IPS-NIHi7 (cell line): Measurements from ENCODE around the gene RGPD6.
"Not testable (repeated sequence)": the region's sequence is repeated elsewhere in the genome, so short reads cannot be mapped to it uniquely, and the experiment has no call there.

Experiments used
- DNase-seq: peaks from one replicate; pipeline ENCODE4 v3.0.0; 2012; ENCODE audit warnings: mixed read lengths; ENCODE audit errors: extremely low spot score

The RGPD6 gene

GRCh38 chr2:110576763-110577416 lies at the start of gene RGPD6:
Gene RGPD6 (minus strand): TSS chr2:110577222. CDS start chr2:110577024, 198 bp downstream.
- not testable (repeated sequence) for DNase-seq

- not testable (repeated sequence) for DNase-seq
Measured at GRCh38 chr2:110619326-110619939, 42.4 kb upstream of the RGPD6 start.

- DNase-seq = not testable (repeated sequence)
Measured at GRCh38 chr2:110613927-110614326, 36.9 kb upstream of the RGPD6 start.

- not testable (repeated sequence) for DNase-seq
Measured at GRCh38 chr2:110610613-110611250, 33.7 kb upstream of the RGPD6 start.

GRCh38 chr2:110609843-110610612 lies 33.0 kb upstream of the RGPD6 start:
- DNase-seq = not testable (repeated sequence)

GRCh38 chr2:110608788-110609502 lies 31.9 kb upstream of the RGPD6 start:
- DNase-seq = not testable (repeated sequence)

GRCh38 chr2:110605057-110605456 lies 28.0 kb upstream of the RGPD6 start:
- DNase-seq = not testable (repeated sequence)

GRCh38 chr2:110603917-110604591 lies 27.0 kb upstream of the RGPD6 start:
- not testable (repeated sequence) for DNase-seq

GRCh38 chr2:110602139-110602538 lies 25.1 kb upstream of the RGPD6 start:
- DNase-seq = not testable (repeated sequence)

GRCh38 chr2:110591973-110592372 lies 15.0 kb upstream of the RGPD6 start:
- not testable (repeated sequence) for DNase-seq

GRCh38 chr2:110589677-110590330 lies 12.8 kb upstream of the RGPD6 start:
- not testable (repeated sequence) for DNase-seq

GRCh38 chr2:110588520-110588919 lies 11.5 kb upstream of the RGPD6 start:
- DNase-seq = not testable (repeated sequence)

- not testable (repeated sequence) for DNase-seq
Measured at GRCh38 chr2:110579216-110579965, 2.4 kb upstream of the RGPD6 start.

- DNase-seq = not testable (repeated sequence)
Measured at GRCh38 chr2:110578429-110578828, 1.4 kb upstream of the RGPD6 start.

GRCh38 chr2:110499755-110500377 lies 77.2 kb downstream of the RGPD6 start:
- DNase-seq = not testable (repeated sequence)

- not testable (repeated sequence) for DNase-seq
Measured at GRCh38 chr2:110496027-110496426, 81.0 kb downstream of the RGPD6 start.

GRCh38 chr2:110494488-110494887 lies 82.5 kb downstream of the RGPD6 start:
- DNase-seq = not testable (repeated sequence)

- DNase-seq = not testable (repeated sequence)
Measured at GRCh38 chr2:110488991-110489390, 88.0 kb downstream of the RGPD6 start.

- not testable (repeated sequence) for DNase-seq
Measured at GRCh38 chr2:110482697-110483096, 94.3 kb downstream of the RGPD6 start.
